ENCODE measurements around the gene AVEN.

DNA sequence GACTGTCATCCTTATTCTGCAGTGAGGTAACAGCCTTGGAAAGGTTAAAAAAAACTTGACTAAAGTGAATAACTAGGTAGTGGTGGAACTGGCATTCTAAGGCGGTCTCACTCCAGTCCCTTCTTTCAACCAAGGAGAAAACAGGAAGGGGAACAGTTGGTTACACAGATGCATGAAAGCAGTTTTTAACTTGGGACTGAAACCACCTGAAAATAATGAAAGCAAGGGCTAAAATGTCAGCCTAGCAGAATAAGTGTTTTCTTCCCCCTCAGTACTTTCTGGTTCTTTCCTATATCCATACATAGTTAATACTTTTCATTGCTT lies 748 bp upstream of the AVEN start:
- TF ChIP-seq, protein P1, sequence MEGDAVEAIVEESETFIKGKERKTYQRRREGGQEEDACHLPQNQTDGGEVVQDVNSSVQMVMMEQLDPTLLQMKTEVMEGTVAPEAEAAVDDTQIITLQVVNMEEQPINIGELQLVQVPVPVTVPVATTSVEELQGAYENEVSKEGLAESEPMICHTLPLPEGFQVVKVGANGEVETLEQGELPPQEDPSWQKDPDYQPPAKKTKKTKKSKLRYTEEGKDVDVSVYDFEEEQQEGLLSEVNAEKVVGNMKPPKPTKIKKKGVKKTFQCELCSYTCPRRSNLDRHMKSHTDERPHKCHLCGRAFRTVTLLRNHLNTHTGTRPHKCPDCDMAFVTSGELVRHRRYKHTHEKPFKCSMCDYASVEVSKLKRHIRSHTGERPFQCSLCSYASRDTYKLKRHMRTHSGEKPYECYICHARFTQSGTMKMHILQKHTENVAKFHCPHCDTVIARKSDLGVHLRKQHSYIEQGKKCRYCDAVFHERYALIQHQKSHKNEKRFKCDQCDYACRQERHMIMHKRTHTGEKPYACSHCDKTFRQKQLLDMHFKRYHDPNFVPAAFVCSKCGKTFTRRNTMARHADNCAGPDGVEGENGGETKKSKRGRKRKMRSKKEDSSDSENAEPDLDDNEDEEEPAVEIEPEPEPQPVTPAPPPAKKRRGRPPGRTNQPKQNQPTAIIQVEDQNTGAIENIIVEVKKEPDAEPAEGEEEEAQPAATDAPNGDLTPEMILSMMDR (IDR thresholded peaks at IDR 0.05; ENCODE audit: low read depth, low read length, poor library complexity, severe bottlenecking): no peak
- no peak for TF ChIP-seq EZH2phosphoT487 (IDR thresholded peaks at IDR 0.05; ENCODE audit: borderline replicate concordance, low read length)
